Measurements from ENCODE around the gene CSNK1G3. TPM values are rescaled to one million over a fixed set of nuclear protein-coding genes. Genes with fewer than 3 reads are reported as not detected.

CSNK1G3 gene
- total RNA-seq, 1 donor, result 91.2 TPM

- no peaks in the 10 kb centered on the region for H3K36me3 ChIP-seq (ENCODE audit: insufficient read depth, low read length)
- H3K27ac ChIP-seq (ENCODE audit: low read depth, low read length), result no peak overlapping the region
- no peak for TF ChIP-seq CTCF (IDR thresholded peaks at IDR 0.05; ENCODE audit: extremely low read depth, low read depth, low read length)
- no peaks in the 10 kb centered on the region for H3K9me3 ChIP-seq (ENCODE audit: low read depth, low read length)
- peaks cover 85% of the 10 kb centered on the region for H3K79me2 ChIP-seq (ENCODE audit: insufficient read depth, low read length)
- no peak overlapping the region for H3K4me3 ChIP-seq (ENCODE audit: insufficient read depth, low read length)
- no peaks in the 10 kb centered on the region for H3K27me3 ChIP-seq (ENCODE audit: insufficient read depth, low read length)
- no peak for DNase-seq (ENCODE audit: insufficient read length, low spot score, missing footprints)
- H2AFZ ChIP-seq (ENCODE audit: low read length), result no peak overlapping the region
- H3K4me1 ChIP-seq (ENCODE audit: insufficient read depth, low read length), result no peaks in the 10 kb centered on the region
- peaks cover 13% of the 10 kb centered on the region for H4K20me1 ChIP-seq (ENCODE audit: insufficient read depth, low read length)
- H3K4me2 ChIP-seq (ENCODE audit: insufficient read depth, low read length), result no peak overlapping the region
Measured at GRCh38 chr5:123537845-123538244, 25.9 kb downstream of the CSNK1G3 start.

DNA sequence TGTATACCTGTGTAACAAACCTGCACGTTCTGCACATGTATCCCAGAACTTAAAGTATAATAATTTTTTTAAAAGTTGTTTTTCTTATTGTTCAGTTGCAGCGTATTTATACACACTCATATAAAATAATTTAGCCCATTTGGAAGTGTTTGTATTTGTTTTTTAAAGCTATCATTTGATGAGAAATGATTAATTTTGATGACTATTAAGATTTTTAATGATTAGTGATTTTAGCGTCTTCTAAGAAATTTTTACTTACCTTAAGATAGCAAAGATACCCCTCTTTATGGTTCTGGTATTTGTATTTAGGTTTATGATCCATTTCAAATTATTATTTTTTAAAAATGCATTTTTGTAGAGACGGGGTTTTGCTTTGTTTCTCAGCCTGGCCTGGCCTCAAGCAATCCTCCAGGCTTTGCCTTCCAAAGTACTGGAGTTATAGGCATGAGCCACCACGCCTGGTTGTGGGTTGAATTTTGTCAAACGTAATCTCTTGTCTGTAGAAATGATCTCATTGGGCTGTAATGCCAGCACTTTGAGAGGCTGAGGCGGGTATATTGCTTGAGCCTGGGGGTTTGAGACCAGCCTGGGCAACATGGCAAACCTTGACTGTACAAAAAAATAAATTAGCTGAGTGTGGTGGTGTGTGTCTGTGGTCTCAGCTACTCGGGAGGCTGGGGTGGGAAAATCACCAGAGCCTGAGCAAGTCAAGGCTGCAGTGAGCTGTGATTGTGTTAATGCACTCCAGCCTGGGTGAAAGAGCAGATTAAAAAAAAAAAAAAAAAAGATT lies 26.9 kb downstream of the CSNK1G3 start:
- no peaks in the 10 kb centered on the region for H3K36me3 ChIP-seq (ENCODE audit: insufficient read depth, low read length)
- H3K27ac ChIP-seq (ENCODE audit: low read depth, low read length), result no peak overlapping the region
- H3K4me1 ChIP-seq (ENCODE audit: insufficient read depth, low read length), result no peaks in the 10 kb centered on the region
- H3K9me3 ChIP-seq (ENCODE audit: low read depth, low read length), result no peaks in the 10 kb centered on the region
- H3K79me2 ChIP-seq (ENCODE audit: insufficient read depth, low read length), result peaks cover 87% of the 10 kb centered on the region
- H3K4me3 ChIP-seq (ENCODE audit: insufficient read depth, low read length), result no peak overlapping the region
- DNase-seq (ENCODE audit: insufficient read length, low spot score, missing footprints), result no peak
- no peak overlapping the region for H2AFZ ChIP-seq (ENCODE audit: low read length)
- H3K4me2 ChIP-seq (ENCODE audit: insufficient read depth, low read length), result no peak overlapping the region
- H4K20me1 ChIP-seq (ENCODE audit: insufficient read depth, low read length), result peaks cover 13% of the 10 kb centered on the region
- H3K27me3 ChIP-seq (ENCODE audit: insufficient read depth, low read length), result no peaks in the 10 kb centered on the region
- no peak for TF ChIP-seq CTCF (IDR thresholded peaks at IDR 0.05; ENCODE audit: extremely low read depth, low read depth, low read length)

- no peak for TF ChIP-seq CTCF (IDR thresholded peaks at IDR 0.05; ENCODE audit: extremely low read depth, low read depth, low read length)
- DNase-seq (ENCODE audit: insufficient read length, low spot score, missing footprints), result no peak
- Histone ChIP-seq H3K27me3 (ENCODE audit: insufficient read depth, low read length) (no peaks in the 10 kb centered on the region), H3K27ac (ENCODE audit: low read depth, low read length) (no peak overlapping the region), H3K36me3 (ENCODE audit: insufficient read depth, low read length) (no peaks in the 10 kb centered on the region), H3K4me3 (ENCODE audit: insufficient read depth, low read length) (no peak overlapping the region), H3K4me2 (ENCODE audit: insufficient read depth, low read length) (no peak overlapping the region), H3K79me2 (ENCODE audit: insufficient read depth, low read length) (peaks cover 89% of the 10 kb centered on the region), H3K4me1 (ENCODE audit: insufficient read depth, low read length) (no peaks in the 10 kb centered on the region), H4K20me1 (ENCODE audit: insufficient read depth, low read length) (peaks cover 9% of the 10 kb centered on the region), H2AFZ (ENCODE audit: low read length) (no peak overlapping the region), H3K9me3 (ENCODE audit: low read depth, low read length) (no peaks in the 10 kb centered on the region)
Measured at GRCh38 chr5:123540534-123540933, 28.6 kb downstream of the CSNK1G3 start.

DNA sequence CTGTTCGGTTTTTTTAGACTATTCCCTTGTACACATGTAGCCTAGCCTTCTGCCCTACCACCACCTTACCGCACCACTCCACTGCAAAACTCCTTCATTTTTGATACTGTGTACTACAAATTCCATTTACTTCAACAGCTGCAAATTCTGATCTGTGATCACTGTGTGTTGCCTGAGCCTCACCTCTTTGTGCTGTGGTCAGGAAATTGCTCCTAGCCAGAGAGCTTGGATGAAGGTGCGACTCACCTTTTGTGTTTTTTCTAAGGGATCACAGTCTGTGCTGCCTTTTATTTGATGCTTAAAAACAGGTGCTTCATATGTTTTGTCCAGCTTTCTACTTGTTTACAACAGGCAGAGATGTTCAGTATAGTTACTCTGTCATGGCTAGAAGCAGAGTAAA lies 31.5 kb downstream of the CSNK1G3 start:
- H4K20me1 ChIP-seq (ENCODE audit: insufficient read depth, low read length), result peaks cover 10% of the 10 kb centered on the region
- DNase-seq (ENCODE audit: insufficient read length, low spot score, missing footprints), result no peak
- no peaks in the 10 kb centered on the region for H3K9me3 ChIP-seq (ENCODE audit: low read depth, low read length)
- no peak overlapping the region for H3K4me3 ChIP-seq (ENCODE audit: insufficient read depth, low read length)
- H3K27me3 ChIP-seq (ENCODE audit: insufficient read depth, low read length), result no peaks in the 10 kb centered on the region
- no peaks in the 10 kb centered on the region for H3K36me3 ChIP-seq (ENCODE audit: insufficient read depth, low read length)
- no peaks in the 10 kb centered on the region for H3K4me1 ChIP-seq (ENCODE audit: insufficient read depth, low read length)
- H2AFZ ChIP-seq (ENCODE audit: low read length), result no peak overlapping the region
- TF ChIP-seq CTCF (IDR thresholded peaks at IDR 0.05; ENCODE audit: extremely low read depth, low read depth, low read length), result no peak
- H3K27ac ChIP-seq (ENCODE audit: low read depth, low read length), result no peak overlapping the region
- H3K79me2 ChIP-seq (ENCODE audit: insufficient read depth, low read length), result peaks cover 84% of the 10 kb centered on the region
- no peak overlapping the region for H3K4me2 ChIP-seq (ENCODE audit: insufficient read depth, low read length)
